ENCODE measurements around the gene CREB3L1. TPM values are rescaled to one million over a fixed set of nuclear protein-coding genes. Genes with fewer than 3 reads are reported as not detected.

CREB3L1 gene
- total RNA-seq, 1 donor from 2014 or later, result 0.43 TPM

GRCh38 chr11:46367916-46368267, 90.4 kb downstream of the CREB3L1 start:
- Histone ChIP-seq H3K27ac (no peak overlapping the region), H3F3A (ENCODE audit: low read depth) (peaks cover 4% of the 10 kb centered on the region), H3K4me3 (no peak overlapping the region), H3K4me1 (peaks cover 22% of the 10 kb centered on the region), H3K79me2 (ENCODE audit: low read depth) (no peaks in the 10 kb centered on the region), H3K27me3 (no peaks in the 10 kb centered on the region), H3K9me3 (ENCODE audit: low read depth) (no peaks in the 10 kb centered on the region), H3K9ac (no peak overlapping the region), H4K20me1 (ENCODE audit: low read depth) (peaks cover 56% of the 10 kb centered on the region), H3K36me3 (no peaks in the 10 kb centered on the region), H3K4me2 (no peak overlapping the region), H2AFZ (replicated peaks) (no peak overlapping the region)
- Mint-ChIP-seq H3K4me3 (no peak overlapping the region), H3K27ac (no peak overlapping the region), H3K9me3 (no peaks in the 10 kb centered on the region), H3K27me3 (ENCODE audit: insufficient read depth, low read depth) (peaks cover 9% of the 10 kb centered on the region), H3K36me3 (no peaks in the 10 kb centered on the region), H3K4me1 (peaks cover 39% of the 10 kb centered on the region)
- TF ChIP-seq CTCF (IDR thresholded peaks at IDR 0.05) (no peak), EZH2 (IDR thresholded peaks at IDR 0.05) (no peak), EZH2phosphoT487 (IDR thresholded peaks at IDR 0.05) (no peak)
- no peak for DNase-seq (ENCODE audit: low spot score)

DNA sequence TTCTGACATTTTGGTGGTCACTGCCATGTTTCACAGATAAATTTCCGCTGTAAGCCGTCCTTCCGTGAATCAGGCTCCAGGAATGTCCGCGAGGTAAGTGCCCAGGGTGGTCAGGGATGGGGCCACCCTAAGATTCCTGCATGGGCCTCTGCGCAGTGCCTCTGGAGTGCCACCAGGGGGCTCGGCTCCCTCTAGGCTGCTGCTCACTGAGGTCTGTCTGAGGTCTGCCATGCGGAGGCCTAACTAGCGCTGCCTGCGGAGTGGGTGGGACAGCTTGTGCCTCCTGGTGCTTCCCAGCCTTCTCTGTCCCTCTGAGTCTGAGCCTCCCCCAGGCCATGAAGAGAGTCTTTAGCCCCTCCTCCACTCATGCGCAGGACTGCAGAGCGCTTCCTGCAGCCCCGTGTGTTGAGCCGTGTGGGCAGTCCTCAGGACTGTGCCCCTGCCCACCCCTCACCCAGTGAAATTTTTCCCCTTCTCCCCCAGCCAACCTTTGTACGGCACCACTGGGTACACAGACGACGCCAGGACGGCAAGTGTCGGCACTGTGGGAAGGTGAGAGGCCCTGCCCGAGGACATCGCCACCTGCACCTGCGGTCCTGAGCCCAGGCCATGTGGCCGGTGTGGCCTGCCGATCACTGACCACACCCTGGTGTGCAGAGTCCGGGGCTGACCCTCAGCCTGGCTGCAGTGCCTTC, 92.1 kb downstream of the CREB3L1 start:
- H3K9me3 ChIP-seq (ENCODE audit: low read depth), result no peaks in the 10 kb centered on the region
- no peak overlapping the region for H3K4me2 ChIP-seq
- Mint-ChIP-seq H3K27me3 (ENCODE audit: insufficient read depth, low read depth) (peaks cover 7% of the 10 kb centered on the region), H3K4me3 (no peak overlapping the region), H3K9me3 (no peaks in the 10 kb centered on the region), H3K36me3 (no peaks in the 10 kb centered on the region), H3K4me1 (peaks cover 27% of the 10 kb centered on the region), H3K27ac (no peak overlapping the region)
- no peaks in the 10 kb centered on the region for H3K27me3 ChIP-seq
- H2AFZ ChIP-seq (replicated peaks), result no peak overlapping the region
- H3K4me3 ChIP-seq, result no peak overlapping the region
- H3K36me3 ChIP-seq, result no peaks in the 10 kb centered on the region
- H3K4me1 ChIP-seq, result peaks cover 16% of the 10 kb centered on the region
- H3K9ac ChIP-seq, result no peak overlapping the region
- peaks cover 4% of the 10 kb centered on the region for H3F3A ChIP-seq (ENCODE audit: low read depth)
- no peak overlapping the region for H3K27ac ChIP-seq
- peak; percentile 88 for DNase-seq (ENCODE audit: low spot score)
- TF ChIP-seq EZH2phosphoT487 (IDR thresholded peaks at IDR 0.05) (no peak), EZH2 (IDR thresholded peaks at IDR 0.05) (no peak), CTCF (IDR thresholded peaks at IDR 0.05) (peak; percentile 75)
- peaks cover 40% of the 10 kb centered on the region for H4K20me1 ChIP-seq (ENCODE audit: low read depth)
- H3K79me2 ChIP-seq (ENCODE audit: low read depth), result no peaks in the 10 kb centered on the region

- DNase-seq (ENCODE audit: low spot score), result no peak
- H4K20me1 ChIP-seq (ENCODE audit: low read depth), result peaks cover 34% of the 10 kb centered on the region
- H2AFZ ChIP-seq (replicated peaks), result no peak overlapping the region
- no peak overlapping the region for H3K4me2 ChIP-seq
- no peak overlapping the region for H3K9ac ChIP-seq
- H3K27ac ChIP-seq, result no peak overlapping the region
- Mint-ChIP-seq H3K27me3 (ENCODE audit: insufficient read depth, low read depth) (peaks cover 9% of the 10 kb centered on the region), H3K4me1 (peaks cover 23% of the 10 kb centered on the region), H3K9me3 (no peaks in the 10 kb centered on the region), H3K27ac (no peak overlapping the region), H3K4me3 (no peak overlapping the region), H3K36me3 (peaks cover 2% of the 10 kb centered on the region)
- no peaks in the 10 kb centered on the region for H3K9me3 ChIP-seq (ENCODE audit: low read depth)
- H3K27me3 ChIP-seq, result no peaks in the 10 kb centered on the region
- peaks cover 4% of the 10 kb centered on the region for H3F3A ChIP-seq (ENCODE audit: low read depth)
- H3K4me1 ChIP-seq, result peaks cover 14% of the 10 kb centered on the region
- H3K36me3 ChIP-seq, result no peaks in the 10 kb centered on the region
- no peak for TF ChIP-seq CTCF (IDR thresholded peaks at IDR 0.05)
- H3K79me2 ChIP-seq (ENCODE audit: low read depth), result no peaks in the 10 kb centered on the region
- H3K4me3 ChIP-seq, result no peak overlapping the region
These were observed 92.8 kb downstream of the CREB3L1 start for GRCh38 chr11:46370253-46370652.

Other genes starting within 250 kb of the CREB3L1 start
- 33.9 and 49.6 TPM in 2 replicates for gene PHF21A, start 156.2 kb upstream of the CREB3L1 start, total RNA-seq (ENCODE audit: low replicate concordance)
- gene DGKZ, start 69.8 kb downstream of the CREB3L1 start, total RNA-seq (ENCODE audit: low replicate concordance), result 12.5 and 55.5 TPM in 2 replicates
- gene MDK, start 104.0 kb downstream of the CREB3L1 start, total RNA-seq (ENCODE audit: low replicate concordance), result 600 and 1,035 TPM in 2 replicates
- 0.31 TPM in 1 of 2 replicates, not detected in the other for gene CHRM4, start 114.1 kb downstream of the CREB3L1 start, total RNA-seq (ENCODE audit: low replicate concordance)